ENCODE results near the gene SMIM29.

Gene SMIM29

GRCh38 chr6:34202329-34203201 lies 46.2 kb downstream of the SMIM29 start:
- H3K36me3 Mint-ChIP-seq: no peaks in the 10 kb centered on the region
- no peak overlapping the region for H3K4me3 Mint-ChIP-seq
- no peaks in the 10 kb centered on the region for H3K9me3 Mint-ChIP-seq
- peak overlapping the region; percentile 30 for H3K27ac Mint-ChIP-seq
- DNase-seq (ENCODE audit: low spot score in 2 of 2) (no peak), ATAC-seq (no peak)
- peaks cover 33% of the 10 kb centered on the region for H3K4me1 Mint-ChIP-seq

- peak; percentile 43 for ATAC-seq
- DNase-seq (ENCODE audit: low spot score in 2 of 2): no peak
- Mint-ChIP-seq H3K36me3 (no peaks in the 10 kb centered on the region), H3K27ac (peak overlapping the region; percentile 30), H3K4me3 (no peak overlapping the region), H3K4me1 (peaks cover 24% of the 10 kb centered on the region), H3K9me3 (no peaks in the 10 kb centered on the region)
Observed at GRCh38 chr6:34201455-34202107, 47.2 kb downstream of the SMIM29 start.

GRCh38 chr6:34200340-34200971 lies 48.4 kb downstream of the SMIM29 start:
- no peak for DNase-seq (ENCODE audit: low spot score in 2 of 2)
- Mint-ChIP-seq H3K4me3 (no peak overlapping the region), H3K36me3 (no peaks in the 10 kb centered on the region), H3K27ac (peak overlapping the region; percentile 69), H3K4me1 (peaks cover 23% of the 10 kb centered on the region), H3K9me3 (no peaks in the 10 kb centered on the region)
- ATAC-seq: peak; percentile 36

- no peaks in the 10 kb centered on the region for H3K9me3 Mint-ChIP-seq
- ATAC-seq: no peak
- no peaks in the 10 kb centered on the region for H3K36me3 Mint-ChIP-seq
- peaks cover 20% of the 10 kb centered on the region for H3K4me1 Mint-ChIP-seq
- peak overlapping the region; percentile 70 for H3K27ac Mint-ChIP-seq
- no peak for DNase-seq (ENCODE audit: low spot score in 2 of 2)
- H3K4me3 Mint-ChIP-seq: peak overlapping the region; percentile 80
Observed at GRCh38 chr6:34196833-34197195, 52.0 kb downstream of the SMIM29 start.

All from stimulated activated effector memory CD8-positive, alpha-beta T cell treated with anti-CD3 and anti-CD28 coated beads, Interleukin-12 subunit alpha, Interleukin-12 subunit beta, amount 100 ng/mL, for 72 hours (primary cell).